Activated CD4-positive, alpha-beta T cell treated with anti-CD3 and anti-CD28 coated beads, Interleukin-2, amount 50 U/mL, for 1 hour (primary cell): ENCODE measurements around the gene DEFB132.

Experiments used
- DNase-seq: peaks from one replicate; pipeline ENCODE4 v3.0.0-alpha.2; 2020

The DEFB132 gene

DNA sequence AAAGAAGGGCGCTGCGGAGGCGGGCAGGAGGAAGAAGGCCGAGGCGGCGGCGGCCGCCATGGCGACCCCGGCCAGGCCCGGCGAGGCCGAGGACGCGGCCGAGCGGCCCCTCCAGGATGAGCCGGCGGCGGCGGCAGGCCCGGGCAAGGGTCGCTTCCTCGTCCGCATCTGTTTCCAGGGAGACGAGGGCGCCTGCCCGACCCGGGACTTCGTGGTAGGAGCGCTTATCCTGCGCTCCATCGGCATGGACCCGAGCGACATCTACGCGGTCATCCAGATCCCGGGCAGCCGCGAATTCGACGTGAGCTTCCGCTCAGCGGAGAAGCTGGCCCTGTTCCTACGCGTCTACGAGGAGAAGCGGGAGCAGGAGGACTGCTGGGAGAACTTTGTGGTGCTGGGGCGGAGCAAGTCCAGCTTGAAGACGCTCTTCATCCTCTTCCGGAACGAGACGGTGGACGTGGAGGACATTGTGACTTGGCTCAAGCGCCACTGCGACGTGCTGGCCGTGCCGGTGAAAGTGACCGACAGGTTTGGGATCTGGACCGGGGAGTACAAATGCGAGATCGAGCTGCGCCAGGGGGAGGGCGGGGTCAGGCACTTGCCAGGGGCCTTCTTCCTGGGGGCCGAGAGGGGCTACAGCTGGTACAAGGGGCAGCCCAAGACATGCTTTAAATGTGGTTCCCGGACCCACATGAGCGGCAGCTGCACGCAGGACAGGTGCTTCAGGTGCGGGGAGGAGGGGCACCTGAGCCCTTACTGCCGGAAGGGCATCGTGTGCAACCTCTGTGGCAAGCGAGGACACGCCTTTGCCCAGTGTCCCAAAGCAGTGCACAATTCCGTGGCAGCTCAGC, 40.6 kb downstream of the DEFB132 start:
- DNase-seq = peak; percentile 30

DNA sequence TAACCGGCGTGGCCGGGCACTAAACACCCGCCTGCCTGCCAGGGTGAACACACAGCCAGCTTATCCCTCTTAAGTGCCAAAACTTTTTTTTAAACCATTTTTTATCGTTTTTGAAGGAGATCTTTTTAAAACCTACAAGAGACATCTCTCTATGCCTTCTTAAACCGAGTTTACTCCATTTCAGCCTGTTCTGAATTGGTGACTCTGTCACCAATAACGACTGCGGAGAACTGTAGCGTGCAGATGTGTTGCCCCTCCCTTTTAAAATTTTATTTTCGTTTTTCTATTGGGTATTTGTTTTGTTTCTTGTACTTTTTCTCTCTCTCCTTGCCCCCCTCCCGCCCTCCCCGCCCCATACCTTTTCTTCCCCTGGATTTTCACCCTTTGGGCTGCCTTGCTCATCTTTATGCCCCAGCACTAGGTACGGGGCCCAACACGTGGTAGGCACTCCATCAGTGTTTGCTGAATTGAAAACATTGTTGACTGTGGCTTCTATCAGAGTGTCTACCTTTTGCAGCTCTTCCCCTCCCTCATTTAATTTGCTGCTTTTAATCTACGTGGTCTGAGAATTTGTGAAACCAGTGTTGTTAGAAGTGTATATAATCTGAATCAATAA, 41.4 kb downstream of the DEFB132 start:
- DNase-seq = no peak

DNA sequence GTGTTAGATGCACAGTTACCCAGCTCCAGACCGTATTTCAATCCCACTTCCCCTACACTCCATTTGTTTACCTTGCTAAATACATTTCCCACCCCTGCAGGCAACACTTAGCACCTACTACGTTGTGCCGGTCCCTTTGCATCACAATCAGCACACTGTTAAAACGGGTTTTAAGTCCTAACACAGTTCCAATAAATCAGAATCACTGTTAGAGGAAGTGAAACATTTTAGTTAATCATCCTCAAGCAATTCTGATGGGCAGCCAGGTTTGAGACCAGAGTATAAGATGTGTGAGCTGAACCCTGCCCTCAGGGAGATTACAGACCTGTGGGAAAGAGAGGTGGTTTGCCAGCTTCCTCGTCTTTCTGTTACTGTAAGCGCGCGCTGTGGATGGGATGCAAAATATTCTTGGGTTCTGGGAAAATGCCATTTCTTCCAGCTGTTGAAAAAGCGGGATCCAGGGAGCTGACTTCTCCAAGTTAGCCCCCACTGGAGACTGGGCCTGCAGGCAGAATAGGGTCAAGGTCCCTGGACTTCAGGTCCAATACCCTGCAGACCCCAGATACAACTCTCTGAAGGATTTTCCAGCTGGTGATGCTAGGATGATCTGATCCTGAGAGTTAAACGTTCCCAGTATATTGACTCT, 42.9 kb downstream of the DEFB132 start:
- no peak for DNase-seq

DNA sequence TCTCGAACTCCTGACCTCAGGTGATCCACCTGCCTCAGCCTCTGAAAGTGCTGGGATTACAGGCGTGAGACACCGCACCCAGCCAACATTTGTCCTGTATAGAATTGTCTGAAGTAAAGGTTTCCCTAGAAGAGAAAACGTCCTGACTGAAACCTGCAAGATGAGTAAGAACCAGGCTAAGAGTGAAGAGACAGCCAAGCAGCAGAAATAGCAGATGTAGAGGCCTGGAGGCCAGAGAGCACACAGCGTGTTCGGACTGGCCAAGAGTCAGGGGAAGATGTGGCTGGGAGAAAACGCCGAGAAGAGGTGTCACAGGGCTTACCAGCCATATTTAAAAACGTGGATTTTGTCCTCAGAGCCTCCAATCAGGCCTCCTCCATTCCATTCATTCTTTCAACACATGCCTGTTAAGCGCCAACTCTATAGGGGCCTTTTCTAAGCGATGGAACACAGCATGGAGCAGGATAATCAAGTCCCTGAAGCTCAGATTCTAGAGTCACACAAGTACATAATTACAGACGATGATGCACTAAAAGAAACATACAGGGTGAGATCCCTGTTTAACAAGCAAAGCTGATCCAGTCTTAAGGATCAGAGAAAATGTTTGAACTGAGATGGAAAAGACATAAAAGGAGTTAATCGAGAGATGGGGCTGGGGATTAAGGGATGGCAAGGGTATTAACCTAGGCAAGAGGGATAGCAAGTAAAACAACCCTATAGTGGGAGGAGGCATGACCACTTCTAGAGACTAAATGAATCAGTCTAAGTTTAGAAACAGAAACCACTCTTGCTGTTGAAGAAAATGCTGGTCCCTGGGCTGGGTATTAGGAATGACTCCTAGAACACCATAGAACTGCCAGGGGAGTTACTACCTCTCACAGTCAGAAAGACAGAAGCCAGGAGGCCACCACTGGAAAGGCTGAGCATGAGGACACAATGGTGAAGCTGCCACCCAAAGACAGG, 44.6 kb downstream of the DEFB132 start:
- DNase-seq = no peak

DNA sequence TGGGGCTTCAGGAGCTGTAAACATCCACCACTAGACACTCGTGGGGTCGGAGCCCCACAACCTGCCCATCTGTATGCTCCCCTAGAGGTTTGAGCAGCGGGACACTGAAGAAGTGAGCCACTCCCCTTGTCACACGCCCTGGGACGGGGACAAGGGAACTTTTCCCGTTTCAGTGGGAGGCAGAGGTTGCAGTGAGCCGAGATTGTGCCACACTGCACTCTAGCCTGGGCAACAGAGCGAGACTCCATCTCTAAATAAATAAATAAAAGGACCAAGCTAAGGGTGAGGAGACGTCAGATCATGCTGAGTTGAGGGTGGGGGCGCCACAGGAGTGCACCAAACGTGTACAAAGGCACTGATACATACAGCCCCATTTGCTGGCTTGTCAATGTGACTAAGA, 48.2 kb downstream of the DEFB132 start:
- no peak for DNase-seq

DNA sequence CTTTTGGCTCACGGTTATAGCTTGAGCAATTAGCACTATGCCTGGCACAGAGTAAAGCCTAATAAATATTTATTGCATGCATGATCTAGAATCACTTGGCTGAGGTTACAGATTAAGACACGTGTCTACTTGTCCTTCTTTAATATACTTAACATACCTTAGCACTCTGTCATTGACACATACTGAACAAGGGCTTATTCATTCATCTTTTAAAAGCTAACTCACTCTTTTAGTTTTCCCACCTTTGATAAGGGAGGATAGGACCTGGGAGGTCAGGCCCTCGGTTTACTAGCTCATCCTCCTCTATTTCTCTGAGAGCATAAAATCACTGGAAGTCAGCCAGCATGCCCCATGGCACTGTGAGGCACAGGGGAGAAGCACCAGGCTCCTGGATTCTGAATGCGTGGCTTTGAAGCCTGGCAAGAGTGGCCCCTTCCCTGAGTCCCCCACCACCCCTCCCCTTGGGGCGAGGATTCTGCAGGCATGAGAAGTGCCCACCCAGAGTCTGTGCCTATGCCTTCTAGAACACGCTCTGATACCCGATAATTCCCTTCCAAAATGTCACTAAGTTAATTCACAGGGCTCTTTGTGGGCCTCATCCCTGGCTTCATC, 51.0 kb downstream of the DEFB132 start:
- no peak for DNase-seq

DNA sequence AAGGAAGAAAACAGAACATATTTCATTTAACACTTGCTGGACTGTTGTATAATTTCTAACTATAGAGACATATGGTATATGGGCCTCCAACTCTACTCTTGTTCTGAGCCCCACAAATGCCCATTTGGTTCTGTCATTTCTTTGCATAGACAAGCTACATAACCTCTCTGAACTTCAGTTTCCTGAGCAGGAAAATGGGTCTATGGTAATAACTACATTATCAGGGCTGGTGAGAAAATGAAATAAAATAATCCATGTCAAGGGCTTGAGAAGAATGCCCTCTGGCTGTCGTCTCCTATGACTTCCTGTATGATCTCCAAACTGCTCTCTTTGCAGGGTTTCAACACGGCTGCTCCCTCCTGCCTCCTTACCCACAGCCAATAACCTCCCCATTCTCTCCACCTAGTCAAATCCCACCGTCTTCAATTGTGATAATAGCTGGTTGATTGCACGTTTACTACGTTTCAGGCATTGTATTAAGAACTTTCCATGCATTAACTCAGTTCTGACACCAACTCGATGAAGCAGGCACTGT, 51.8 kb downstream of the DEFB132 start:
- no peak for DNase-seq

DNA sequence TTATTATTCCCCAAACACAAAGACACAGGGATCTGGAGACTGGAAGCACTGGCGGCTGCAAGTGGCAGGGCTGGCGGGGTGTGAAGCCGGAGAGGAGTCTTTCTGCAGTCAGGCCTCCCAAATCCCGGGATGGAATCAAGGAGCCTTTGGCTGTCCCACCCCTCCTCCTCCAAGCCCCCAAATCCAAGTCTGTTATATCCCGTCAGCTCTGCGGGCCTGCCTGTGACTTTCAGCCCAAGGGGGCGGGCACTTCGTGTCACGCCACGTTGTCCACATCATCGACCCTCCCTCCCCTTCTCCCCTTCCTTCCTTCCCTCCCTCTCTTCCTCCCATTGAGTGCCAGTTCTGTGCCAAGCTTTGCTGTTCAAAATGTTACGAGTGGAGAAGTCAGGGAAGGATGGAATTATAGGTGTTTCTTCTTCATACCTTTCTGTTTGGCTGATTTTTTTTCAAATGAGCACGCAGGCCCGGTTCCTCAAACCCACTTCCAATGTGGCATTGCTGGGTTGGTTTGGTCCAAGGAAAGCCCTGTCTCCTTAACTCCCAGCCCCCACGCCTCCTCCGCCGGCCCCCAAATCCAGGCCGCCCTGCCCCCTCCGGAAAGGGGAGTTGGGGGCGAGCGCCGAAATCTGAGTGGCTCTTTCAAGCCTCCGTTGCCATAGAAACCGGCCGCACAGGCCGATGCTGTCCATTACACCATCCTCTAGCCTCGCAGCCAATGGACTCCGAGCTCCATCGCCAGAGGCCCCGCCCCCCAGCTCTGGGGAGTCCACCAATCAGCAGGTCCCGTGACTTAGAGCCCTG, 52.5 kb downstream of the DEFB132 start:
- peak; percentile 66 for DNase-seq

DNA sequence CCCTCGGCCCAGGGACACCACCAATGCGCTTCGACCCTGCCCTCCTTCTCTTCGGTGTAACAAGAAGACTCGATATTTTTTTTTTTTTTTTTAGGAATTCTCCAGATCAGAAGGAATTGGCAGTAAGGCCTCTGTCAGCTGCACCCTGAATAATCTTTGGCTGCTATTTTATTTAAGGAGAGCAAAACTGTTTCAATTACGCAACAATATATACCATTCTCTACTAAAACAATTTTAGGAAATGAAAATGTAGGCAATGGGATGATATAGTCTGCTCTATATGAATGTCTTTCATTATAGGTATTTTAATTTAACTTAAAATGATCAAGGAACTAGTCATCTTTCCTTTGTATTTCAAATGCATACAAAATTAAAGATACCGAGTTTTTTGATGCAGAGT, 53.1 kb downstream of the DEFB132 start:
- no peak for DNase-seq
